Cardiac ventricle fibroblast (primary cell): ENCODE data around the gene TRANK1. TPM values are rescaled to one million over a fixed set of nuclear protein-coding genes. Genes with fewer than 3 reads are reported as not detected.

Experiments used
- total RNA-seq: library from RNA; depleted of rRNA; stranded (reverse); fragments of >200 nt; gene quantifications from 2 replicates; pipeline ENCODE4 v1.2.3, GENCODE V29; 2015

Gene TRANK1
- total RNA-seq, result 18.3 TPM in 2 replicates

DNA sequence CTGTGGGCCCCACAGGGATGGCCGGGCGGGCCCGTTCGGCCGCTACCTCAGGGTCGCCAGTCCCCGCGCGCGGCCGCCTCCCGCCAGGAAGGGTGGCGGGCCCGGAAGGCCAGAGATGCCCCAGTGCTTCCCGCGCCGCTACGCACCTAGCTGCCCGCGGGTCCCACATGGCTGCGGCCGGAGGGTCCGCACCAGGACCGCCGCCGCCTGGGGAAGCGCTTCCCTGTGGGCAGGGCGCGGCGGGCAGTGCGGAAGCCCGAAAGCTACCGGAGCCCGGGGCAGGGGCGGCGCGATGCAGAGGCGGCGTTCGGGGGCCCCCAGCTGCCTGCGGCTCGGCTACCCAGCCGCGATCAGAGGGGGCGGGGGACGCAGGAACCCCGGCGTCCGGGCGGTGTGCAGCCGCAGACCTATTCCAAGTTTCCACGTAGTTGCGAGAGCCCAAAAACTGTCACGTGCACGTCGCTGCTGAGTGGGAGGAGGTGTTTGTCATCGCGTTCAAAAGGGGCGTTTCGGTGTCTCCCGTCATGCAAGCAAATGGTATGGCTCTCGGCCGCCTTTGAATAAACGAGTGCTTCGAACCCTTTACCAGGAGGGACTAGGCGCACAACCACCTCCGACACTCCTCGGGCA is at the start of gene TRANK1:
TRANK1 (minus strand) TSS at position 414 of the 630 bp plus-strand sequence; CDS start at position 169, 245 bp downstream.

DNA sequence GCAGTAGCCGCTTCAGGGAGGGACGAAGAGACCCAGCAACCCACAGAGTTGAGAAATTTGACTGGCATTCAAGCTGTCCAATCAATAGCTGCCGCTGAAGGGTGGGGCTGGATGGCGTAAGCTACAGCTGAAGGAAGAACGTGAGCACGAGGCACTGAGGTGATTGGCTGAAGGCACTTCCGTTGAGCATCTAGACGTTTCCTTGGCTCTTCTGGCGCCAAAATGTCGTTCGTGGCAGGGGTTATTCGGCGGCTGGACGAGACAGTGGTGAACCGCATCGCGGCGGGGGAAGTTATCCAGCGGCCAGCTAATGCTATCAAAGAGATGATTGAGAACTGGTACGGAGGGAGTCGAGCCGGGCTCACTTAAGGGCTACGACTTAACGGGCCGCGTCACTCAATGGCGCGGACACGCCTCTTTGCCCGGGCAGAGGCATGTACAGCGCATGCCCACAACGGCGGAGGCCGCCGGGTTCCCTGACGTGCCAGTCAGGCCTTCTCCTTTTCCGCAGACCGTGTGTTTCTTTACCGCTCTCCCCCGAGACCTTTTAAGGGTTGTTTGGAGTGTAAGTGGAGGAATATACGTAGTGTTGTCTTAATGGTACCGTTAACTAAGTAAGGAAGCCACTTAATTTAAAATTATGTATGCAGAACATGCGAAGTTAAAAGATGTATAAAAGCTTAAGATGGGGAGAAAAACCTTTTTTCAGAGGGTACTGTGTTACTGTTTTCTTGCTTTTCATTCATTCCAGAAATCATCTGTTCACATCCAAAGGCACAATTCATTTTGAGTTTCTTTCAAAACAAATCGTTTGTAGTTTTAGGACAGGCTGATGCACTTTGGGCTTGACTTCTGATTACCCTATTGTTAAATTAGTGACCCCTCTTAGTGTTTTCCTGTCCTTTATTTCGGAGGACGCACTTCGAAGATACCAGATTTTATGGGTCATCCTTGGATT is 48.8 kb upstream of the TRANK1 start, which contains the start of gene MLH1:
MLH1 (plus strand) TSS at position 193 of the 958 bp plus-strand sequence; CDS start at position 223, 30 bp downstream.

DNA sequence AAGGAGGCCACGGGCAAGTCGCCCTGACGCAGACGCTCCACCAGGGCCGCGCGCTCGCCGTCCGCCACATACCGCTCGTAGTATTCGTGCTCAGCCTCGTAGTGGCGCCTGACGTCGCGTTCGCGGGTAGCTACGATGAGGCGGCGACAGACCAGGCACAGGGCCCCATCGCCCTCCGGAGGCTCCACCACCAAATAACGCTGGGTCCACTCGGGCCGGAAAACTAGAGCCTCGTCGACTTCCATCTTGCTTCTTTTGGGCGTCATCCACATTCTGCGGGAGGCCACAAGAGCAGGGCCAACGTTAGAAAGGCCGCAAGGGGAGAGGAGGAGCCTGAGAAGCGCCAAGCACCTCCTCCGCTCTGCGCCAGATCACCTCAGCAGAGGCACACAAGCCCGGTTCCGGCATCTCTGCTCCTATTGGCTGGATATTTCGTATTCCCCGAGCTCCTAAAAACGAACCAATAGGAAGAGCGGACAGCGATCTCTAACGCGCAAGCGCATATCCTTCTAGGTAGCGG is 48.0 kb upstream of the TRANK1 start, which contains the start of gene EPM2AIP1:
EPM2AIP1 (minus strand) TSS at position 326 of the 520 bp plus-strand sequence; CDS start at position 272, 54 bp downstream.

Other genes with a start within 250 kb of the TRANK1 start
- gene DCLK3, start 180.5 kb downstream of the TRANK1 start, total RNA-seq, result not detected in 2 replicates
- gene EPM2AIP1, start 48.1 kb upstream of the TRANK1 start, total RNA-seq, result 11.5 and 21.4 TPM in 2 replicates
- gene MLH1, start 48.5 kb upstream of the TRANK1 start, total RNA-seq, result 18.7 and 20.1 TPM in 2 replicates
- 32.2 and 36.7 TPM in 2 replicates for gene LRRFIP2, start 229.5 kb upstream of the TRANK1 start, total RNA-seq